Frontal cortex (tissue), 4 donors: ENCODE measurements around the gene FBP2. TPM values are rescaled to one million over a fixed set of nuclear protein-coding genes. Genes with fewer than 3 reads are reported as not detected.

Source experiments
- DNase-seq, 2 donors: peaks; one replicate each; pipeline ENCODE4 v3.0.0; 2012; ENCODE audit warnings: low spot score in 2 of 2
- FAIRE-seq: peaks from 2 replicates; lab custom pipeline; 2012; peaks lifted over from hg19 to GRCh38; lab: Jason Lieb, UNC
- total RNA-seq: library from RNA; depleted of rRNA; stranded (reverse); fragments of >200 nt; gene quantifications from one replicate; pipeline ENCODE4 v1.2.3, GENCODE V29; 2014
- donor health status: control.
- donor health status: control.
- donor health status: control.

FBP2 gene
- total RNA-seq, 1 donor from 2014 or later, result not detected

DNA sequence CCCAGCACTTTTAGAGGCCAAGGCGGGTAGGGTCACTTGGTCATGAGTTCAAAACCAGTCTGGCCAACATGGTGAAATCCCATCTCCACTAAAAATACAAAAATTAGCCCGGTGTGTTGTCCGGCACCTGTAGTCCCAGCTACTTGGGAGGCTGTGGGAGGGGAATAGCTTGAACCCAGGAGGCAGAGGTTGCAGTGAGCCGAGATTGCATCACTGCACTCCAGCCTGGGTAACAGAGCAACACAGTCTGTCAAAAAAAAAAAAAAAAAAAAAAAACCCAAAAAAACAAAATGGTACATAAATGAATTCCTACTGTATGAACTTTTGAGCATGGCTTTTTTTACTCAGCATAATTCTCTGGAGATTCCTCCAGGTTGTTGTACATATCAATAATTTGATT is 76.4 kb downstream of the FBP2 start:
- DNase-seq (no peak), FAIRE-seq (no peak)

DNA sequence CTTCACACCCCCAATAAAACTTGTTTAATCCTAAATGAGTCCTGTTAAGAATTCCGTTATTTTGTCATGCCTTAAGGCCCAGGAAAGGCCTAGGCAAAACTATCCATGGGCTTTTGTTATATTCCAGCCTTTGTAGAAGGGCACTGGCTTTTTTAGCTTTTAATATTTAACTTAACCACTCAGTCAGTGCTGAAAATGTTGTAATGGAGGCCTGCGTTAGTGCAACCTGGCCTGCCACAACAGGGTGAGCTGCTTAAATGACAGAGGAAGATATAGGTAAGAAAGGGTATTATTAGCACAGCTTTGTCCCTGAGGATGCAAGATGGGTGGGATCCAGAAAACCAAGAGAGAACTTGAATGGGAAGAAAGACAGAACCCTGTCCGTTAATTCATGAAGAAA is 78.9 kb downstream of the FBP2 start:
- FAIRE-seq (no peak), DNase-seq (no peak)

DNA sequence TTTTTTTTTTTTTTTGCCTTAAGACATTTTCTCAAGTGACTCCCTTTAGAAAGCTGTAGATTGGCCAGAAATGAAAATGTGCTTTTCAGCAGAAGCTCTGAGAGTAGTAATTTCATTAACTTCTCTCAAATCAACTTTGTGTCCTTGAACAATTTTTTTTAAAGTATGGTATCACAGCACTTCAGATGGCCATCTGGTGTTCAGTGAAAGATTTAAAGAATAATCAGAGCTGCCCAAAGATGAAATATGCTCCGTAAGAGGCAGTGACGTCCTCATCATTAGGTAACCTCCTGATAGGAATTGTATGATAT is 81.7 kb downstream of the FBP2 start:
- no peak for FAIRE-seq
- no peak for DNase-seq

DNA sequence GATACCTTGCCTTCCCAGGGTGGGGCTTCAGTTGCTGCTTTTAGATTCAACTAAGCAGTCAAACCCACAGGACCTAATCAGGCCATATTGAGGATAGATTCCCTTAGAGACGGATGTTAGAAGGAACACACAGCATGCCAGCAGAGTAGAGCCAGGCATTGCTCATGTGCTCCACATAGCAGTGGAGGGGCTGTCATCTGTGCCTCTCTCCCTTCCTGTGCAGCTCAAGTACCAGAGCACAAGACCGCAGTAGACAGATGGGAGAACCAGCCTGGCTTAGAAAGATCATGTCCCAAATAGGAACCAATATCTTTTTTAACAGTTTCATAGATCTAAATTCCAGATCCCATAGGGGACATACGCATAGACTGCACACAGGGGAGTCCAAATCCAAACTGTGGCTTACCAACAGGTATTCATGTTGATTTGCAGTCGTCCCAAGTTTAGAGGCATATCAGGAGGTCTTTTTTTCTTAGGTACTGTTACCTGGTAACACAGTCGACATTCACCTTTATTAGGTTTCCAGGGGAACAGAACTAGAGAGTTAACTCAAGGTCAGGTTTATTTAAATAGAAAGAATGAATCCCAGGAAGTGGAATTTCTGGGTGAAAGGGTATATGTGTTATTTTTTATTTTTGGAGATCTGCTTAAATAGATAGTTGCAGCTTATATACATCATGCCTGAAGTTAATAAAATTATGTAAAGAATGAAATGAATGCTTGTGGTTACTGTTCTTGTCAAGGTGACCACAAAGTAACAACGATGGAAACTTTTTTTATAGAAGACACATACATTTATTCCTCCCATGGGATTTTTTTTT is 82.3 kb downstream of the FBP2 start:
- DNase-seq (no peak), FAIRE-seq (no peak)

Other genes starting within 250 kb of the FBP2 start
- not detected for gene PCAT7, start 38.7 kb downstream of the FBP2 start, total RNA-seq
- gene FBP1, start 45.7 kb upstream of the FBP2 start, total RNA-seq, result not detected
- 23.2 TPM for gene AOPEP, start 132.9 kb upstream of the FBP2 start, total RNA-seq